Vagina (tissue), 2 donors: ENCODE data around the gene REXO1. TPM values are rescaled to one million over a fixed set of nuclear protein-coding genes. Genes with fewer than 3 reads are reported as not detected.
"Not testable (repeated sequence)": the region's sequence is repeated elsewhere in the genome, so short reads cannot be mapped to it uniquely, and the experiment has no call there.

ENCODE experiments used
- DNase-seq, 2 donors: peaks; one replicate each; pipeline ENCODE4 v3.0.0-alpha.2; 2017; ENCODE audit errors: extremely low spot score in 2 of 2
- H3K27ac ChIP-seq: fragments of 200-600 bp; sonication (generic); one replicate; pipeline ENCODE4 v1.5.1; 2019
- H3K27me3 ChIP-seq: fragments of 200-600 bp; sonication (generic); one replicate; pipeline ENCODE4 v1.5.1; 2019
- H3K36me3 ChIP-seq, 2 donors: fragments of 200-600 bp; sonication (generic); one replicate each; pipeline ENCODE4 v1.5.1; 2017 to 2019
- H3K4me1 ChIP-seq: fragments of 200-600 bp; sonication (generic); one replicate; pipeline ENCODE4 v1.5.1; 2019
- H3K4me3 ChIP-seq, 2 donors: fragments of 200-600 bp; sonication (generic); 1 replicate in 1 of 2; 2 replicates in 1 of 2; pipeline ENCODE4 v1.5.1; 2016 to 2019
- H3K9me3 ChIP-seq: fragments of 200-600 bp; sonication (generic); one replicate; pipeline ENCODE4 v1.5.1; 2019
- POLR2A ChIP-seq, 2 donors: fragments of 450-650 bp; IDR thresholded peaks; one replicate each; pipeline ENCODE4 v1.6.1; 2017; ENCODE audit warnings: antibody characterized with exemption in 2 of 2, mild to moderate bottlenecking in 2 of 2, moderate library complexity in 2 of 2
- POLR2AphosphoS5 ChIP-seq, 2 donors: sonication (generic); formaldehyde crosslinking; IDR thresholded peaks; one replicate each; pipeline ENCODE4 v1.9.0; 2017; ENCODE audit warnings: antibody characterized with exemption in 2 of 2, mild to moderate bottlenecking in 2 of 2, low read depth in 1 of 2; ENCODE audit not compliant: insufficient read depth in 1 of 2
- intact Hi-C: fragments of 100-400 bp; cut with DNase I; formaldehyde crosslinking; loops from one replicate; pipeline ENCODE4 v1.15.1; 2023
- total RNA-seq: library from RNA; depleted of rRNA; stranded (reverse); fragments of >200 nt; gene quantifications from one replicate; pipeline ENCODE4 v1.2.3, GENCODE V29; 2016
- TF ChIP-seq, protein P1 (sequence below), 3 experiments: fragments of 450-650 bp in 2 of 3; fragments of 200-600 bp in 1 of 3; sonication (generic) in 1 of 3; IDR thresholded peaks; one replicate each; pipeline ENCODE4 v1.5.1; 2017 to 2019; ENCODE audit warnings: antibody characterized with exemption in 3 of 3, mild to moderate bottlenecking in 2 of 3, moderate library complexity in 2 of 3

Gene REXO1
- total RNA-seq, 1 donor from 2014 or later, result 19.9 TPM

DNA sequence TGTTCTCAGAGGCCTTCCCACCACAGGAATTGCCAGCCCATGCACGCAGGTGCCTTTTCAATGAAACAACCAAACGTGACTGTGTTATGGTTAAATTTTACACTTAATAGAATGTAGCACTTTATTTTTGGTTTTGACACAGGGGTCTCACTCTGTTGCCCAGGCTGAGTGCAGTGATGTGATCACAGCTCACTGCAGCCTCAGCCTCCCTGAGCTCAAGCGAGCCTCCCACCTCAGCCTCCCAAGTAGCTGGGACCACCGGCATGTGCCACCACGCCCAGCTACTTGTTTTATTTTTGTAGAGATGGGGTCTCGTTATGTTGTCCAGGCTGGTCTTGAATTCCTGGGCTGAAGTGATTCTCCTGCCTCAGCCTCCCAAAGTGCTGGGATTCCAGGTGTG, 43.4 kb downstream of the REXO1 start:
- no peak for DNase-seq
- intact Hi-C loops, result no loop called here
- no peak overlapping the region for H3K4me3 ChIP-seq
- no peaks in the 10 kb centered on the region for H3K9me3 ChIP-seq
- TF ChIP-seq, protein P1, sequence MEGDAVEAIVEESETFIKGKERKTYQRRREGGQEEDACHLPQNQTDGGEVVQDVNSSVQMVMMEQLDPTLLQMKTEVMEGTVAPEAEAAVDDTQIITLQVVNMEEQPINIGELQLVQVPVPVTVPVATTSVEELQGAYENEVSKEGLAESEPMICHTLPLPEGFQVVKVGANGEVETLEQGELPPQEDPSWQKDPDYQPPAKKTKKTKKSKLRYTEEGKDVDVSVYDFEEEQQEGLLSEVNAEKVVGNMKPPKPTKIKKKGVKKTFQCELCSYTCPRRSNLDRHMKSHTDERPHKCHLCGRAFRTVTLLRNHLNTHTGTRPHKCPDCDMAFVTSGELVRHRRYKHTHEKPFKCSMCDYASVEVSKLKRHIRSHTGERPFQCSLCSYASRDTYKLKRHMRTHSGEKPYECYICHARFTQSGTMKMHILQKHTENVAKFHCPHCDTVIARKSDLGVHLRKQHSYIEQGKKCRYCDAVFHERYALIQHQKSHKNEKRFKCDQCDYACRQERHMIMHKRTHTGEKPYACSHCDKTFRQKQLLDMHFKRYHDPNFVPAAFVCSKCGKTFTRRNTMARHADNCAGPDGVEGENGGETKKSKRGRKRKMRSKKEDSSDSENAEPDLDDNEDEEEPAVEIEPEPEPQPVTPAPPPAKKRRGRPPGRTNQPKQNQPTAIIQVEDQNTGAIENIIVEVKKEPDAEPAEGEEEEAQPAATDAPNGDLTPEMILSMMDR (IDR thresholded peaks at IDR 0.05), result no peak
- TF ChIP-seq POLR2A (IDR thresholded peaks at IDR 0.05) (no peak), POLR2AphosphoS5 (IDR thresholded peaks at IDR 0.05; ENCODE audit: insufficient read depth in 1 of 2, low read depth in 1 of 2) (no peak)
- no peaks in the 10 kb centered on the region for H3K36me3 ChIP-seq
- no peaks in the 10 kb centered on the region for H3K4me1 ChIP-seq
- H3K27me3 ChIP-seq, result no peaks in the 10 kb centered on the region
- no peak overlapping the region for H3K27ac ChIP-seq

DNA sequence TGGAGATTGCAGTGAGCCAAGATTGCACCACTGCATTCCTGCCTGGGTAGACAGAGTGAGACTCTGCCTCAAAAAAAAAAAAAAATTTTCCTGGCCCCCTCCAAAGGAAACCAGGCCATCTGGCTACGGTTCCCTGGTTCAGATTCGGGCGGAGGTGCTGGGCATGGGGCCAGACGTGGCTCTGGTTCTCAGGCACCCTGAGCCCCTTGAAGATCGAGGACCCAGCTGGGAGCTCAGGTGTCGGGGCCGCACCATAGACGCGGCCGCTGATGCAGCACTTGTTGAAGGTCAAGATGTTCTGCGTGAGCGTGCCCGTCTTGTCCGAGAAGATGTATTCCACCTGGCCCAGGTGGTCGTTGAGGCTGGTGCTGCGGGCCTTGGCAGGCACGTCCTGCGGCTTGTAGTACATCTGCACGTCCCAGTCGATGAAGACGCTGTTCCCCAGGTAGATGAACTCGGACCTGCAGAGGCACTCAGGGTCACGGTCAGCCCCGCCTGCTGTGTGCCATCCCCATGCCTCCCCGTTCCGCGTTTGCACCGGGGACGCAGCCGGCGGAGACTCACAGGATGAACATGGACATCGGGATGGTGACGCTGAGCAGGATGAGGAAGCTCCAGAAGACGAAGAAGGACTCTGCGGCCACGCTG, 48.5 kb downstream of the REXO1 start:
- TF ChIP-seq POLR2A (IDR thresholded peaks at IDR 0.05) (no peak), POLR2AphosphoS5 (IDR thresholded peaks at IDR 0.05; ENCODE audit: insufficient read depth in 1 of 2, low read depth in 1 of 2) (no peak)
- TF ChIP-seq, protein P1 (IDR thresholded peaks at IDR 0.05), result no peak

DNA sequence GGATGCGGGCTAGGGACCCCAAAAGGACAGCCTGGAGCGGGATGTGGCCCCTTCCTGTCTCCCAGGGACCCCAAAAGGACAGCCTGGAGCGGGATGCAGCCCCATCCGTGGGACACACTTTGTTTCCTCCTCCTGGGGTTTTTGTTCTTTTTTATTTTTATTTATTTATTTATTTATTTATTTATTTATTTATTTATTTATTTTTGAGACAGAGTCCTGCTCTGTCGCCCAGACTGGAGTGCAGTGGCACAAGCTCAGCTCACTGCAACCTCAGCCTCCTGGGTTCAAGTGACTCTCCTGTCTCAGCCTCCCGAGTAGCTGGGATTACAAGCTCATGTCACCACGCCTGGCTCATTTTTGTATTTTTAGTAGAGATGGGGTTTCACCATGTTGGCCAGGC, 51.0 kb downstream of the REXO1 start:
- not testable (repeated sequence) for H3K36me3 ChIP-seq, H3K4me1 ChIP-seq

More for the DNA sequence above, 48.5 kb downstream of the REXO1 start:
- Histone ChIP-seq H3K4me3 (no peak overlapping the region), H3K27me3 (no peaks in the 10 kb centered on the region), H3K9me3 (no peaks in the 10 kb centered on the region), H3K36me3 (no peaks in the 10 kb centered on the region), H3K27ac (no peak overlapping the region), H3K4me1 (peaks cover 8% of the 10 kb centered on the region)
- intact Hi-C loops, result no loop called here
- DNase-seq, result no peak

DNA sequence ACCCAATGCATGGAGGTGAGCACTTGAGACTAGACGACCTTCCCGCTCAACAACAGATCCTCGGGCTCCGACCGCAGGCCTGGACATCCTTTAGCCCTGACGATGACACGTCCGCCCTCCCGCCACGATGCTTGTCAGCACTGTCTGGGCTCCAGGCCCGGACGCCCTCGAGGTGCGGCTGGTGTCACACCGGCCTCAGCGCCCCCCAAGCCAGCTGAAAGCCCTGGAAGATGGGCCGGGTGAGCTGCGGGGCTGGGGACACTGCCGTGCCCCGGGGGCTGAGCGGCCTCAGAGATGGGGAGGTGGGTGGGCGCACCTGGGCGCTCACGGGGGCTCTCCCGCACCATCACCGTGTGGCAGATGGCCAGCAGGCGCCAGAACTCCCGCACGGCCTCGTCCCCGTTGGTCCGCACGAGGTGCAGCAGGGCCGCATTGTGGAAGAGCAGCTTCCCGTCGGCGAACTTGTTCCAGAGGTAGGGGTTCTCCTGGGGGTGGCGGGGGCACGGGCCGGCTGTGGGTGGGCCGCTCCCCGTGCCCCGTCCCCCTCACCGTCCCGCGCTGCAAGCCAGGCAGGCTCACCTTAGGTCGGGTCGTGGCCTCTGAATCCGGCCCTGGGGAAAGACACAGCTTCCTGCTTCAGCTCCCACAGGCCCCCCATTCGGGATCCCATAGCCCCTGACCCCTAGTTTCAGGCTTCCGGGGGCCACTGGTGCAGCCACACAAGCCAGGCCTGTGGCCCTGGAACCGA, 51.7 kb downstream of the REXO1 start:
- intact Hi-C loops, result no loop called here
- Histone ChIP-seq H3K9me3 (no peaks in the 10 kb centered on the region), H3K4me3 (no peak overlapping the region), H3K27me3 (no peaks in the 10 kb centered on the region), H3K4me1 (peaks cover 8% of the 10 kb centered on the region), H3K36me3 (no peaks in the 10 kb centered on the region), H3K27ac (no peak overlapping the region)
- no peak for DNase-seq
- TF ChIP-seq POLR2AphosphoS5 (IDR thresholded peaks at IDR 0.05; ENCODE audit: insufficient read depth in 1 of 2, low read depth in 1 of 2) (no peak), POLR2A (IDR thresholded peaks at IDR 0.05) (no peak)
- TF ChIP-seq, protein P1 (IDR thresholded peaks at IDR 0.05), result no peak

More for the DNA sequence above, 51.0 kb downstream of the REXO1 start:
- H3K9me3 ChIP-seq, DNase-seq, H3K4me3 ChIP-seq, H3K27ac ChIP-seq, intact Hi-C loops, H3K27me3 ChIP-seq: not testable (repeated sequence)

DNA sequence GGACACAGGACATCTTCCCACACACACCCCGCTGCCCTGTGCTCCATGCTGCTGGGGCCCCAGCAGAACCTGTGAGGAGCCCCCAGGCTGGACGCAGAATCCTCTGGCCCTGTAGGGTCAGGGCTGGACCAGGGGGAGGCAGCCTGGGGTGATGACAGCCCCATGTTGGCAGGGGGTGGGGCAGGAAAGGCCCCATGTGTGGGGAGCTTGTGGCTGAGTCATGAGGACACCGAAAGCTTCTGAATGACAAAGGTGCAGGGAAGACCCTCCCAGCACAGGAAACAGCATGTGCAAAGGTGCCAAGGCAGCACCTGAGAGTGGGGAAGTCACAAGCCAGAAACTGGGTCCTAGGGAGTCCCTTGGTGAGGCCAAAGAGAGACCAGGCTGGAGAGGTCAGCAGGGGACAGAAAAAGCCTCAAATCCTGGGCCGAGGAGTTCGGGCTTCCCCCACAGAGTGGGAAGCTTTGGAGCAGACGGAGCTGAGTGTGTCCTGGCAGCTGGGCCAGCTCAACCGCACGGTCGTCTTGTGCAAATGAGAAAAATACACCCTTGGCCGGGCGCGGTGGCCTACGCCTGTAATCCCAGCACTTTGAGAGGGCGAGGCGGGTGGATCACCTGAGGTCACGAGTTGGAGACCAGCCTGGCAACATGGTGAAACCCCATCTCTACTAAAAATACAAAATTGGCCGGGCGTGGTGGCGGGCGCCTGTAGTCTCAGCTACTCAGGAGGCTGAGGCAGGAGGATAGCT, 53.7 kb downstream of the REXO1 start:
- DNase-seq, result no peak
- H3K4me3 ChIP-seq, result no peak overlapping the region
- H3K9me3 ChIP-seq, result no peaks in the 10 kb centered on the region
- H3K27ac ChIP-seq, result no peak overlapping the region
- H3K27me3 ChIP-seq, result no peaks in the 10 kb centered on the region
- TF ChIP-seq, protein P1 (IDR thresholded peaks at IDR 0.05), result no peak
- TF ChIP-seq POLR2A (IDR thresholded peaks at IDR 0.05) (no peak), POLR2AphosphoS5 (IDR thresholded peaks at IDR 0.05; ENCODE audit: insufficient read depth in 1 of 2, low read depth in 1 of 2) (no peak)
- H3K4me1 ChIP-seq, result peaks cover 9% of the 10 kb centered on the region
- intact Hi-C loops, result no loop called here
- no peaks in the 10 kb centered on the region for H3K36me3 ChIP-seq
